GM18499 (cell line): ENCODE results near the gene LAMC1.

ENCODE experiments used
- ATAC-seq: cut with Tn5 transposase; IDR thresholded peaks from one replicate; pipeline ENCODE4 v1.9.1; 2021; ENCODE audit warnings: moderate number of reproducible peaks; ENCODE audit not compliant: insufficient read depth, unreplicated experiment

LAMC1 gene

GRCh38 chr1:183178545-183178944 is 155.3 kb downstream of the LAMC1 start:
- no peak for ATAC-seq

GRCh38 chr1:183179033-183179432 is 155.8 kb downstream of the LAMC1 start:
- ATAC-seq: no peak

GRCh38 chr1:183180218-183180617 is 157.0 kb downstream of the LAMC1 start:
- no peak for ATAC-seq

GRCh38 chr1:183180634-183181056 is 157.4 kb downstream of the LAMC1 start:
- ATAC-seq: no peak

GRCh38 chr1:183185941-183186490 is 162.8 kb downstream of the LAMC1 start, which contains the start of gene LAMC2:
Gene LAMC2, plus strand, starts transcription at chr1:183186264. Its CDS starts 89 bp downstream, at chr1:183186353.
- no peak for ATAC-seq

- no peak for ATAC-seq
Observed at GRCh38 chr1:183186841-183187240, 163.6 kb downstream of the LAMC1 start.

- no peak for ATAC-seq
Observed at GRCh38 chr1:183188240-183188639, 165.0 kb downstream of the LAMC1 start.

GRCh38 chr1:183191833-183192232 is 168.6 kb downstream of the LAMC1 start:
- no peak for ATAC-seq

GRCh38 chr1:183193963-183194525 is 170.8 kb downstream of the LAMC1 start:
- no peak for ATAC-seq

- peak; percentile 86 for ATAC-seq
Observed at GRCh38 chr1:183194527-183195141, 171.4 kb downstream of the LAMC1 start.

GRCh38 chr1:183195142-183195574 is 171.9 kb downstream of the LAMC1 start:
- peak; percentile 26 for ATAC-seq
